ENCODE measurements around the gene GDI1.
A peak's percentile ranks its signal among the peaks of the same experiment; 100 is the strongest.

Gene GDI1

GRCh38 chrX:154458116-154458953 is 21.4 kb downstream of the GDI1 start, which contains the start of gene PLXNA3:
TSS of gene PLXNA3 (plus strand) at chrX:154458281. CDS start at chrX:154460184, 1,903 bp downstream.
- no peak for DNase-seq (ENCODE audit: low spot score)
- TF ChIP-seq CTCF (IDR thresholded peaks at IDR 0.05), result no peak
- H3K4me3 ChIP-seq, result peak within 1 kb of the TSS; percentile 81
- H3K27ac ChIP-seq, result peak within 1 kb of the TSS; percentile 13 to 86

GRCh38 chrX:154458954-154459778 is 22.2 kb downstream of the GDI1 start:
- Histone ChIP-seq H3K4me3 (peak overlapping the region; percentile 81), H3K27ac (peak overlapping the region; percentile 13 to 86)
- TF ChIP-seq CTCF (IDR thresholded peaks at IDR 0.05), result no peak
- no peak for DNase-seq (ENCODE audit: low spot score)

- Histone ChIP-seq H3K27ac (peak overlapping the region in 1 of 2 donors; percentile 86), H3K4me3 (peak overlapping the region; percentile 81)
Measured at GRCh38 chrX:154459832-154460231, 22.9 kb downstream of the GDI1 start.

GRCh38 chrX:154460326-154460725 is 23.4 kb downstream of the GDI1 start:
- no peak for DNase-seq (ENCODE audit: low spot score)
- no peak for TF ChIP-seq CTCF (IDR thresholded peaks at IDR 0.05)
- Histone ChIP-seq H3K4me3 (peak overlapping the region; percentile 81), H3K27ac (peak overlapping the region in 1 of 2 donors; percentile 86)

More at GRCh38 chrX:154459832-154460231, 22.9 kb downstream of the GDI1 start:
- TF ChIP-seq CTCF (IDR thresholded peaks at IDR 0.05), result no peak
- DNase-seq (ENCODE audit: low spot score), result no peak

GRCh38 chrX:154462396-154462795 is 25.4 kb downstream of the GDI1 start:
- no peak for TF ChIP-seq CTCF (IDR thresholded peaks at IDR 0.05)
- Histone ChIP-seq H3K27ac (no peak overlapping the region), H3K4me3 (no peak overlapping the region)
- no peak for DNase-seq (ENCODE audit: low spot score)

- Histone ChIP-seq H3K4me3 (no peak overlapping the region), H3K27ac (no peak overlapping the region)
- no peak for DNase-seq (ENCODE audit: low spot score)
- no peak for TF ChIP-seq CTCF (IDR thresholded peaks at IDR 0.05)
Measured at GRCh38 chrX:154463611-154464220, 26.8 kb downstream of the GDI1 start.
